Right lobe of liver (tissue), 6 donors: ENCODE results near the gene BDKRB2. TPM values are rescaled to one million over a fixed set of nuclear protein-coding genes. Genes with fewer than 3 reads are reported as not detected.

Experiments
- ATAC-seq, 4 donors: fragments of 200-7000 bp; cut with Tn5 transposase; one replicate each; pipeline ENCODE4 v1.9.1; 2020; ENCODE audit warnings: mild to moderate bottlenecking in 4 of 4, moderate library complexity in 4 of 4
- DNase-seq, 3 donors: peaks; one replicate each; pipeline ENCODE4 v3.0.0-alpha.2; 2020
- H3K27ac ChIP-seq, 3 donors: fragments of 200-600 bp; one replicate each; pipeline ENCODE4 v1.8.0; 2022
- H3K27me3 ChIP-seq, 2 donors: fragments of 200-600 bp; one replicate each; pipeline ENCODE4 v1.8.0; 2022
- H3K36me3 ChIP-seq, 4 donors: fragments of 200-600 bp; sonication (generic) in 1 of 4; one replicate each; pipeline versions ENCODE4 v1.5.1 to v1.8.0; 2017 to 2022; ENCODE audit warnings: control low read depth in 1 of 4
- H3K4me1 ChIP-seq, 4 donors: fragments of 200-600 bp; sonication (generic) in 1 of 4; one replicate each; pipeline versions ENCODE4 v1.5.1 to v1.8.0; 2017 to 2022; ENCODE audit warnings: control low read depth in 1 of 4
- H3K4me3 ChIP-seq, 3 donors: fragments of 200-600 bp; one replicate each; pipeline ENCODE4 v1.8.0; 2022
- H3K9me3 ChIP-seq, 4 donors: fragments of 200-600 bp; sonication (generic) in 1 of 4; one replicate each; pipeline versions ENCODE4 v1.5.1 to v1.8.0; 2017 to 2022; ENCODE audit warnings: control low read depth in 1 of 4
- POLR2A ChIP-seq: fragments of 450-650 bp; IDR thresholded peaks from one replicate; pipeline ENCODE4 v1.6.1; 2017; ENCODE audit warnings: antibody characterized with exemption, mild to moderate bottlenecking
- WGBS: methylation state at CpG from one replicate; pipeline ENCODE4 v1.1.6; 2018; ENCODE audit warnings: low coverage, low lambda C conversion rate; ENCODE audit not compliant: insufficient coverage; ENCODE audit errors: missing lambda C conversion rate; 5-methylcytosine and 5-hydroxymethylcytosine counted together
- intact Hi-C, 2 donors: fragments of 100-400 bp; cut with DNase I; formaldehyde crosslinking; loops; one replicate each; pipeline versions ENCODE4 v1.11.2 to v1.14.1; 2022
- total RNA-seq, 6 experiments: library from RNA; depleted of rRNA in 2 of 6; stranded (reverse); fragments of >200 nt in 2 of 6; fragmentation: NEBNext Ultra II Directional in 3 of 6; extraction: Animal tissue kit (Norgen Biotek cat#: 25700) in 3 of 6; gene quantifications; one replicate each; pipeline versions ENCODE4 v1.1.0 to v1.2.4, GENCODE V29; 2016 to 2023
- TF ChIP-seq, protein P1 (sequence below), 4 donors: fragments of 200-600 bp in 3 of 4; fragments of 450-650 bp in 1 of 4; IDR thresholded peaks; one replicate each; pipeline versions ENCODE4 v1.5.1 to v1.8.0; 2016 to 2022; ENCODE audit warnings: antibody characterized with exemption in 4 of 4, mild to moderate bottlenecking in 2 of 4
- donor health status: DM: no; HTN: yes; CAD: no.
- donor health status: DM: no; HTN: no; CAD: no.
- donor health status: DM: no; HTN: no; CAD: no.
- donor health status: DM: no; HTN: yes; CAD: no.
- donor health status: DM: no; HTN: yes; CAD: no.

Gene BDKRB2
- total RNA-seq, 6 experiments from 2014 or later = 0.07 to 0.60 (median 0.22) TPM

DNA sequence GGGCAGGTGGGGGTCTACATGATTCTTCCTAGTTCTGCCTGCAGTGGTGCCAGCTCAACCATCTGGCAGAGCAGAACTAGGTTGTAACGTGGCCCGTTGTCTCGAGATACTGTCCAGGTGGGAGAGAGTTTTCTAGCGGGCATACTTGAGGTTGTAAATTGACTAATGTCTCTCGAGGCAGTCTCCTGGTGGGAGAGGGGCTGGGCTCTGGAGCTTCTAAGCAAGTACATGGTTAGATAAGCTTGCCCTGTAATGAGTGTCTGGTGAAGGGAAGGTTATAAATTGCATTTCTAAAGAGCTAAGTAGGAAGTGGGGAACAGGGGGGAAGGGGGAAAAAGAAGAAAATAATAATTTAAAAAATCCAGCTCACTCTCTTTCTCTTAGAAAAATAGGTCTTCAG is 69.5 kb downstream of the BDKRB2 start:
- 76% methylated on average over 4 of the region's 5 CpGs for whole genome bisulfite sequencing

DNA sequence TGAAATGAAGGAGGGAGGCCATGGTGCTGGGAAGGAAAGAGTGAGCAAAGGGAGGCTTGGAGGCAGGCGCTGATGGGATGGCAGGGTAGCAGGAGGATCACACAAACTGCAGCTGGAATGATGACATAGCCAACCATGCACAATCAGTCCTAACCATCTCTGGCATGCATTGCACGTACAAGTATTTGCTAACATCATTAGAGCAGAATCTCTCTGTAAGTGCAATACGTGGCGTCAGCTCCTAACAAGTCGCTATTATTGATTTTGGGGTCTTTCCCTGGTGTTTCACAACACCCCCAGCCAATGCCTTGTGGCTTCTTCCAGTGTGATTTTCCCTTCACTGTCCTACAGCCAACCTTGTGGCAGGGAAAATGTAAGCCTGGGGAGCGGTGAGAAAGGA is 69.9 kb downstream of the BDKRB2 start:
- intact Hi-C loops = loop anchor here in 1 of 2 donors (5.0 to 10.0 kb wide), 2 partner anchors 172 to 280 kb away; no protein-coding TSS in a partner anchor
- no peak for DNase-seq
- no peaks in the 10 kb centered on the region for H3K9me3 ChIP-seq
- no peaks in the 10 kb centered on the region for H3K27me3 ChIP-seq
- H3K4me1 ChIP-seq = no peaks in the 10 kb centered on the region
- 32% methylated on average over 5 of the region's 6 CpGs for WGBS
- TF ChIP-seq, protein P1, sequence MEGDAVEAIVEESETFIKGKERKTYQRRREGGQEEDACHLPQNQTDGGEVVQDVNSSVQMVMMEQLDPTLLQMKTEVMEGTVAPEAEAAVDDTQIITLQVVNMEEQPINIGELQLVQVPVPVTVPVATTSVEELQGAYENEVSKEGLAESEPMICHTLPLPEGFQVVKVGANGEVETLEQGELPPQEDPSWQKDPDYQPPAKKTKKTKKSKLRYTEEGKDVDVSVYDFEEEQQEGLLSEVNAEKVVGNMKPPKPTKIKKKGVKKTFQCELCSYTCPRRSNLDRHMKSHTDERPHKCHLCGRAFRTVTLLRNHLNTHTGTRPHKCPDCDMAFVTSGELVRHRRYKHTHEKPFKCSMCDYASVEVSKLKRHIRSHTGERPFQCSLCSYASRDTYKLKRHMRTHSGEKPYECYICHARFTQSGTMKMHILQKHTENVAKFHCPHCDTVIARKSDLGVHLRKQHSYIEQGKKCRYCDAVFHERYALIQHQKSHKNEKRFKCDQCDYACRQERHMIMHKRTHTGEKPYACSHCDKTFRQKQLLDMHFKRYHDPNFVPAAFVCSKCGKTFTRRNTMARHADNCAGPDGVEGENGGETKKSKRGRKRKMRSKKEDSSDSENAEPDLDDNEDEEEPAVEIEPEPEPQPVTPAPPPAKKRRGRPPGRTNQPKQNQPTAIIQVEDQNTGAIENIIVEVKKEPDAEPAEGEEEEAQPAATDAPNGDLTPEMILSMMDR (IDR thresholded peaks at IDR 0.05) = no peak
- TF ChIP-seq POLR2A = no peak
- no peak overlapping the region for H3K4me3 ChIP-seq
- H3K36me3 ChIP-seq = no peaks in the 10 kb centered on the region
- H3K27ac ChIP-seq = no peak overlapping the region
- peak in 1 of 4 donors; percentile 30 for ATAC-seq

More for the DNA sequence above, 69.5 kb downstream of the BDKRB2 start:
- H3K36me3 ChIP-seq = no peaks in the 10 kb centered on the region
- no peak overlapping the region for H3K4me3 ChIP-seq
- no peaks in the 10 kb centered on the region for H3K27me3 ChIP-seq
- H3K9me3 ChIP-seq = no peaks in the 10 kb centered on the region
- H3K27ac ChIP-seq = no peak overlapping the region
- DNase-seq (no peak), ATAC-seq (no peak)
- peaks cover 0 to under 1% (median 0%) of the 10 kb centered on the region in 4 donors for H3K4me1 ChIP-seq
- TF ChIP-seq, protein P1 (IDR thresholded peaks at IDR 0.05) = no peak
- TF ChIP-seq POLR2A = no peak
- intact Hi-C loops = loop anchor here in 1 of 2 donors (5.0 to 10.0 kb wide), 2 partner anchors 172 to 279 kb away; no protein-coding TSS in a partner anchor

DNA sequence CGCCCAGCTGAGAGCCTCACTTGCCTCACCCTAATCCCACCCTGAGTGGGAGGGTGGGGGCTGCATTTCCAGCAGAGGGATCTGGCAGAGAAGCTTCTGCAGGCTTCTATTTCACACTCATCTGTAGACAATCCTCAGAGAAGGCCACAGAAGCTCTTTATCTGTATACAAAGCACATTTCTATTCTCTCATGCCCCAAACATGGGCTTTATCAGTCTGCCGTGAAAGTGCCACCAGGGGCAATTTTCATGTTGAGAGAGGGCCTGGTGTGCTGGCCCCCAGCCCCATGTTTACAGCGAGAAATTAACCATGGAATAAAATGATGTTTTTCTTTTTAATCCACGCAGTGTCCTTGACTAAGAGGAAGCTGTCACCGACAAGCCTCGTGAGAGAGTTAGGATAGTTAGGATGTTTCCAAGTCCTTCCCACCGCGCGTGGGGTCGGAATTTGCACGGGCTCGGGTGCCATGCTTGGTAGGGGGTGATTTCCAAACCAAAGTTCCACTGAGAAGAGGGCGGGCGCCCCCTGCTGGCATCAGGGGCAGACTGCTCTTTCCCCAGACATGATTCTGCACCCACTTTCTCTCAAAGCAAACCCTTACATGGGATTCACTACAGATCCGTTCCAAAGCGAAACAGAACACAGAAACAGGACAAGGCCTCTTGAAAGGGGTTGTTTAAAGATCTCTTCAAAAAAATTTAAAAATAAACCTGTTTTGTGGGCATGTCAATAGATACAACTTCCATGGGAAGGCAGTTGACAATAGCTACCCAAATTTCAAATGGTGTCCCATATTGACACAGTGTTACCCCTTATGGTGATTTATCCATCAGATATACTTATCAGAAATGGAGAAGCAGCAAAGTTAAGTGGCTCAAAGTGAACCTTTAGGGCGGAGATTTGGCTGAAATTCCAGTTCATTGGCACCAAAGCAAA is 70.8 kb downstream of the BDKRB2 start:
- no peaks in the 10 kb centered on the region for H3K27me3 ChIP-seq
- no peaks in the 10 kb centered on the region for H3K4me1 ChIP-seq
- 18% methylated on average over 17 of the region's 17 CpGs for WGBS
- no peak overlapping the region for H3K4me3 ChIP-seq
- intact Hi-C loops = loop anchor here in 1 of 2 donors (10.0 kb wide), 1 partner anchor 281 kb away; no protein-coding TSS in a partner anchor
- peak; percentile 74 to 76 (median 75) for DNase-seq
- no peaks in the 10 kb centered on the region for H3K36me3 ChIP-seq
- no peaks in the 10 kb centered on the region for H3K9me3 ChIP-seq
- ATAC-seq = peak; percentile 74 to 91 (median 84)
- TF ChIP-seq, protein P1 (IDR thresholded peaks at IDR 0.05) = peak; percentile 88 to 97 (median 94)
- TF ChIP-seq POLR2A = no peak
- H3K27ac ChIP-seq = no peak overlapping the region

DNA sequence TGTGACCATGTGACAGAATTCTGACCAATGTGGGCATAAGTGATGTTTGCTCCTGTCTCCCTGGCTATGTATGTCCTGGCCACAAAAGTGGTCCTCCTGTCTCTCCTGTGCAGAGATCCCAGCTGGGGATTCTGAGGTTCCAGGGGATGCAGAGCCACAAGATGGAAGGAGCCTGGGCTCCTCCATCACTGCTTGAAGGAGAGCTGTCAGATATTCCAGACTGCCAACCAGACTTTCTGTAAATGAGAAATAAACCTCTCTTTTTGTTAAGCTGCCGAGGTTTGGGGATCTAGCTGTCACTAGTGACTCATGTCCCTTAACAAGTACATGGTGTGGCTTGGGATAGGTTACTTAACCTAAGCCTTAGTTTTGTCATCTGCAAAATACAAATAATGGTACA is 73.3 kb downstream of the BDKRB2 start:
- Histone ChIP-seq H3K9me3 (no peaks in the 10 kb centered on the region), H3K4me3 (no peak overlapping the region), H3K4me1 (peaks cover 0 to 21% (median 4%) of the 10 kb centered on the region in 4 donors), H3K27me3 (no peaks in the 10 kb centered on the region), H3K27ac (no peak overlapping the region), H3K36me3 (no peaks in the 10 kb centered on the region)
- ATAC-seq = no peak
- intact Hi-C loops = loop anchor here in 1 of 2 donors (10.0 kb wide), 1 partner anchor 283 kb away; no protein-coding TSS in a partner anchor
- TF ChIP-seq POLR2A = no peak
- TF ChIP-seq, protein P1 (IDR thresholded peaks at IDR 0.05) = no peak
- DNase-seq = no peak
- no CpG with 5 or more reads among the region's 1 CpG for WGBS
